MCF 10A (cell line): ENCODE results near the gene C2. TPM values are rescaled to one million over a fixed set of nuclear protein-coding genes. Genes with fewer than 3 reads are reported as not detected.

Source experiments
- BruUV-seq: library from RNA; stranded (reverse); fragments of 400-500 nt; replicated peaks from 2 replicates; lab custom pipeline; 2021; lab: Mats Ljungman, UMichigan
- CTCF ChIA-PET: fragments of 300-600 bp; sonication (Branson Sonifier 250); formaldehyde crosslinking; extraction: SDS; loops from one replicate; lab custom pipeline; 2021; ENCODE audit warnings: antibody characterized with exemption, inconsistent platforms; lab: Yijun Ruan, JAX
- POLR2A ChIA-PET: fragments of 300-600, 350-650 bp; sonication (Branson Sonifier 250); formaldehyde crosslinking; extraction: SDS; loops from one replicate; lab custom pipeline; 2020; ENCODE audit warnings: antibody characterized with exemption, inconsistent platforms; lab: Yijun Ruan, JAX
- DNase-seq: peaks from one replicate; pipeline ENCODE4 v3.0.0-alpha.2; 2018; ENCODE audit not compliant: unreplicated experiment
- H3K27ac Mint-ChIP-seq: one replicate; pipeline ENCODE4 v1.8.0; 2022; ENCODE audit warnings: mild to moderate bottlenecking, low read depth, mixed read lengths; ENCODE audit not compliant: unreplicated experiment
- H3K27me3 Mint-ChIP-seq: one replicate; pipeline ENCODE4 v1.8.0; 2022; ENCODE audit warnings: mixed read lengths; ENCODE audit not compliant: insufficient read depth, unreplicated experiment
- H3K36me3 Mint-ChIP-seq: one replicate; pipeline ENCODE4 v1.8.0; 2022; ENCODE audit warnings: mild to moderate bottlenecking, moderate library complexity, mixed read lengths; ENCODE audit not compliant: insufficient read depth, unreplicated experiment
- H3K4me1 Mint-ChIP-seq: one replicate; pipeline ENCODE4 v1.8.0; 2022; ENCODE audit warnings: mixed read lengths; ENCODE audit not compliant: insufficient read depth, unreplicated experiment
- H3K4me3 Mint-ChIP-seq: one replicate; pipeline ENCODE4 v1.8.0; 2022; ENCODE audit warnings: mild to moderate bottlenecking, moderate library complexity, mixed read lengths; ENCODE audit not compliant: unreplicated experiment
- H3K9me3 Mint-ChIP-seq: one replicate; pipeline ENCODE4 v1.8.0; 2022; ENCODE audit warnings: mixed read lengths; ENCODE audit not compliant: unreplicated experiment
- intact Hi-C: fragments of 100-400 bp; cut with micrococcal nuclease; formaldehyde crosslinking; loops from 2 replicates; pipeline ENCODE4 v1.14.1; 2022
- total RNA-seq: library from RNA; stranded (reverse); gene quantifications from 2 replicates; pipeline ENCODE4 v1.2.3, GENCODE V29; 2022
- TF ChIP-seq, protein P1 (sequence below): fragments of 200-600 bp; IDR thresholded peaks from one replicate; pipeline ENCODE4 v1.8.0; 2022; ENCODE audit warnings: antibody characterized with exemption, mild to moderate bottlenecking; ENCODE audit not compliant: unreplicated experiment

The C2 gene
- total RNA-seq, 1 experiment from 2014 or later: not detected

DNA sequence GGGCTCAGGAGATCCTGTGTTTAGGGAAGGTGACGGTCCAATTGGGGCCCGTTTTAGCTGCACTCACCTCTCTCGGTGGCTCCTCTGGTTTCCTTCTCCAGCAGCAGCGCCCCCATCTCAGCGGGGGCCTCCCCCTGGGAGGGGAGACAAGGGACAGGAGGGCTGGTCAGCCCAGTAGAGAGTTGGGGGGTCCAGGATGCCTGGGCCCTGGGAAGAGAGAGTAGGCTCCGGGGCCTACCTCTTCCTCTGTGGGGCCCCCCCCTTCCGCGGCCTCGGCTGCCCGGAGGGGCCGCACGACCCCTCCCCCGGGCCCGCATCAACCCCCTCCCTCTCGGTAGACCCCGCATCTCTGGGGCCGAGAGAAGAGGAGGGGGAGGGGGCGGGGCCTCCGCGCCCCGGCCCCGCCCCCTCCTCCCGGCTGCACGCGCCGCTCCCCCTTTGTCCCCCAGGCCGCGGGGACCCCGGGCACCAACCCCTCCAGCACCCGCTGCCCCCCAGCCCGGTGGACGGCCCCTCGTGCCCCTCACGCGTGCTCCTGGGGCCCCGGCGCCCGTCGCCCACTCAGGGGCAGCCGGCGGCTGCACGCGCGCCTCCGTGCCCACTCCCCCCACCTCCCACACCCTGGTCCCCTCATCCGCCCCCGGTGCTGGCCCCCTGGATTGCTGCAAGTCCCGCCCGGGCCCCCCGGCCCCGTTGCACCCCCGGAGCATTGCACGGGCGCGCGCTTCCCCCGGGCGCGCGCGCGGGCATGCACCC is 30.5 kb upstream of the C2 start:
- no peaks in the 10 kb centered on the region for H3K27me3 Mint-ChIP-seq

DNA sequence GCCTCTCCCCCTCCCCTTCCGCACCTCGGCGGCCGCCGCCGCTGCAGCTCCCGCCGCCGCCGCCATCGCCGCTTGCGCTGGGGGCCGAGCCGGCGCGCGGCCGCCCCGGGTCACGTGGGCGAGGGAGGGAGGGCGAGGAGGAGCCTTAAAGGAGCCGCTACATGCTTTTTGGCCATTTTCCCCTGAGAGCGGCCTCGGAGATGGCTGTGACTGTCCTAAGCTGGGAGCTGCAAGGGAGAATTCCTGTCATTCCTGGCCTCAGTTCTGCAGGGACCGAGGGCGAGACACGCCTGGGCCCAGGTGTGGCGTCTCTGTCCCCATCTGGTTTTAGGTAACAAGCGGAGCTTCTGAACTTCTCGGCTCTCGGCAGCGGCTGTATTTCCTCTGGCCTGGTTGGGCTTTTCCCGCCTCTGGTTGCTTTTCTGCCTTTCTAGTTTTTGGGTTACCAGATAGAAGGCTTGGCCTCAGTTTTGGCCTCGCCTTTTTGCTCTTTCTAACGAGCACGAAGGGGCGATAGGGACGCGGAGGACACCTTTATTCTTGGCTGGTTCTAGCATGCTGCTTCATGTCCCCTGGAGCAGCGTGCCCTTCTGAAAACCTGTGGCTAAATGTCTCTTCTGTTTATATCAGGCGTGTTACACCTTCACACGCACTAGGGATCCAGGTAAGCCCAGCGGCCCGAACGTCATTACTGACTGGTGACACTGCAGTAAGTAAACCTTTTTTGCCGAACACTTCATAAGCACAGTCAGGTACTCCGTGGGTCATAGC is 29.7 kb upstream of the C2 start, which contains the start of gene EHMT2:
Gene EHMT2, minus strand, starts transcription at position 87 of the 771 bp plus-strand sequence. Its CDS starts 21 bp downstream, at position 66.
- ChIA-PET POLR2A (interaction anchor here (0.6 to 3.5 kb wide), 34 partner anchors 10 to 400 kb away, joined by 3 to 41 read pairs (median 5); partner anchors contain the start of genes AGPAT1, BAG6, C6orf47 and CFB), CTCF (interaction anchor here (0.5 to 1.9 kb wide), 9 partner anchors 11 to 1270 kb away, joined by 3 to 28 read pairs (median 3); no protein-coding TSS in a partner anchor)
- no peaks in the 10 kb centered on the region for H3K9me3 Mint-ChIP-seq
- H3K4me1 Mint-ChIP-seq: peaks cover 26% of the 10 kb centered on the region
- no peaks in the 10 kb centered on the region for H3K27me3 Mint-ChIP-seq
- H3K36me3 Mint-ChIP-seq: peaks cover 45% of the 10 kb centered on the region
- DNase-seq: peak; percentile 83
- peak within 1 kb of the TSS; percentile 93 for H3K4me3 Mint-ChIP-seq
- peak within 1 kb of the TSS; percentile 93 for H3K27ac Mint-ChIP-seq
- TF ChIP-seq, protein P1, sequence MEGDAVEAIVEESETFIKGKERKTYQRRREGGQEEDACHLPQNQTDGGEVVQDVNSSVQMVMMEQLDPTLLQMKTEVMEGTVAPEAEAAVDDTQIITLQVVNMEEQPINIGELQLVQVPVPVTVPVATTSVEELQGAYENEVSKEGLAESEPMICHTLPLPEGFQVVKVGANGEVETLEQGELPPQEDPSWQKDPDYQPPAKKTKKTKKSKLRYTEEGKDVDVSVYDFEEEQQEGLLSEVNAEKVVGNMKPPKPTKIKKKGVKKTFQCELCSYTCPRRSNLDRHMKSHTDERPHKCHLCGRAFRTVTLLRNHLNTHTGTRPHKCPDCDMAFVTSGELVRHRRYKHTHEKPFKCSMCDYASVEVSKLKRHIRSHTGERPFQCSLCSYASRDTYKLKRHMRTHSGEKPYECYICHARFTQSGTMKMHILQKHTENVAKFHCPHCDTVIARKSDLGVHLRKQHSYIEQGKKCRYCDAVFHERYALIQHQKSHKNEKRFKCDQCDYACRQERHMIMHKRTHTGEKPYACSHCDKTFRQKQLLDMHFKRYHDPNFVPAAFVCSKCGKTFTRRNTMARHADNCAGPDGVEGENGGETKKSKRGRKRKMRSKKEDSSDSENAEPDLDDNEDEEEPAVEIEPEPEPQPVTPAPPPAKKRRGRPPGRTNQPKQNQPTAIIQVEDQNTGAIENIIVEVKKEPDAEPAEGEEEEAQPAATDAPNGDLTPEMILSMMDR: no peak
- BruUV-seq: TSS peak; percentile 77
- intact Hi-C loops: no loop called here

More for the DNA sequence above, 30.5 kb upstream of the C2 start:
- H3K27ac Mint-ChIP-seq: peak overlapping the region; percentile 64
- intact Hi-C loops: no loop called here
- BruUV-seq: no TSS peak
- peak overlapping the region; percentile 93 for H3K4me3 Mint-ChIP-seq
- ChIA-PET CTCF (interaction anchor here (1.2 to 1.9 kb wide), 4 partner anchors 10 to 55 kb away, joined by 3 to 28 read pairs (median 5); no protein-coding TSS in a partner anchor), POLR2A (interaction anchor here (0.6 to 3.5 kb wide), 24 partner anchors 10 to 399 kb away, joined by 3 to 41 read pairs (median 6); partner anchors contain the start of genes BAG6, C6orf47, CFB and DDX39B)
- DNase-seq: no peak
- TF ChIP-seq, protein P1: no peak
- H3K9me3 Mint-ChIP-seq: no peaks in the 10 kb centered on the region
- peaks cover 52% of the 10 kb centered on the region for H3K36me3 Mint-ChIP-seq
- H3K4me1 Mint-ChIP-seq: peaks cover 23% of the 10 kb centered on the region

DNA sequence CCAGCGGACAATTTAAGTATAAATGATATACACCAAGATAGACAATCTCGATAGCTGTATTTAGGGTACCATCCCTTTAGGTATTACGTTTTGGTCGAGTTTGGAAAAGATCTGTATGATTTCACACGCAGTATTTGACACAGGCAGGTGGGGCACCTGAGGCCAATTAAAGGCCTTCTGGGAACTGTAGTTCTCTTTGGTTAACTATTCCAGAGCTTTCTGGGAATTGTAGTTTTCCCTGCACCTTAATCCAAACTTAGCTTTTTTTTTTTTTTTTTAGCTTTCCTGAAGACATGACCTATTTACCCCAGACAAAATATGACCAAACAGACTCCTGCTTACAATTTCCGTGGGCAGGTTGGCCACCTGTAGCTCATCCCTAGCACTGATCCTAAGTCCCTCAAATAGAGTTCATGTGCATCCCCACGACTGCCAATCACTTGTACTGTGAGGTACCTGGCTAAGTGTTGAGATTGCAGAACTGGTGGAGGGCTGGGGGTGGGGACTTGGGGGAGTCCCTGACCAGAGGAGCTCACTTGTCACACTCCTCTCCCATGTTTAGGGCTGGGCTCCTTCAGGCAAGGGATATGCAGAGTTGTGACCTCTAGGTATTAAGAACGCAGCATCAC is 29.0 kb upstream of the C2 start:
- TF ChIP-seq, protein P1: no peak
- Mint-ChIP-seq H3K4me1 (peaks cover 31% of the 10 kb centered on the region), H3K9me3 (no peaks in the 10 kb centered on the region), H3K4me3 (peak overlapping the region; percentile 93), H3K27ac (peak overlapping the region; percentile 93), H3K36me3 (peaks cover 38% of the 10 kb centered on the region), H3K27me3 (no peaks in the 10 kb centered on the region)
- intact Hi-C loops: no loop called here
- CTCF ChIA-PET: interaction anchor here (0.5 to 1.9 kb wide), 10 partner anchors 11 to 1271 kb away, joined by 3 to 28 read pairs (median 4); partner anchors contain the start of gene NEU1
- BruUV-seq: no TSS peak
- DNase-seq: peak; percentile 65
- POLR2A ChIA-PET: interaction anchor here (0.6 to 3.5 kb wide), 32 partner anchors 14 to 1373 kb away, joined by 3 to 41 read pairs (median 5); partner anchors contain the start of genes ABHD16A, AGPAT1, BAG6 and C6orf47
